T-helper 9 cell (primary cell): ENCODE measurements around the gene CEP112.

ENCODE experiments used
- DNase-seq: peaks from one replicate; pipeline ENCODE4 v3.0.0-alpha.2; 2020

Gene CEP112

GRCh38 chr17:65627891-65628643 is 563.9 kb downstream of the CEP112 start:
- DNase-seq, result no peak

GRCh38 chr17:65627108-65627507 is 564.8 kb downstream of the CEP112 start:
- no peak for DNase-seq

GRCh38 chr17:65626451-65626850 is 565.5 kb downstream of the CEP112 start:
- no peak for DNase-seq

GRCh38 chr17:65618516-65618915 is 573.4 kb downstream of the CEP112 start:
- no peak for DNase-seq

- DNase-seq, result no peak
These were observed 574.4 kb downstream of the CEP112 start for GRCh38 chr17:65617496-65617895.

- no peak for DNase-seq
These were observed 582.2 kb downstream of the CEP112 start for GRCh38 chr17:65609749-65610148.

GRCh38 chr17:65609286-65609685 is 582.6 kb downstream of the CEP112 start:
- DNase-seq, result no peak

- DNase-seq, result no peak
These were observed 587.9 kb downstream of the CEP112 start for GRCh38 chr17:65604070-65604469.

GRCh38 chr17:65601881-65602280 is 590.1 kb downstream of the CEP112 start:
- DNase-seq, result no peak

- no peak for DNase-seq
These were observed 590.8 kb downstream of the CEP112 start for GRCh38 chr17:65601145-65601544.

GRCh38 chr17:65600518-65600917 is 591.4 kb downstream of the CEP112 start:
- no peak for DNase-seq

GRCh38 chr17:65599650-65600049 is 592.3 kb downstream of the CEP112 start:
- DNase-seq, result no peak

GRCh38 chr17:65598746-65599145 is 593.2 kb downstream of the CEP112 start:
- DNase-seq, result no peak

GRCh38 chr17:65595071-65595656 is 596.8 kb downstream of the CEP112 start:
- DNase-seq, result no peak

- DNase-seq, result no peak
These were observed 597.8 kb downstream of the CEP112 start for GRCh38 chr17:65593855-65594845.

- DNase-seq, result no peak
These were observed 598.7 kb downstream of the CEP112 start for GRCh38 chr17:65593092-65593854.

- no peak for DNase-seq
These were observed 599.6 kb downstream of the CEP112 start for GRCh38 chr17:65592125-65592965.

- no peak for DNase-seq
These were observed 602.6 kb downstream of the CEP112 start for GRCh38 chr17:65589321-65589720.

GRCh38 chr17:65588181-65588808 is 603.6 kb downstream of the CEP112 start:
- no peak for DNase-seq

- DNase-seq, result no peak
These were observed 604.3 kb downstream of the CEP112 start for GRCh38 chr17:65587534-65588180.

GRCh38 chr17:65586899-65587298 is 605.0 kb downstream of the CEP112 start:
- DNase-seq, result no peak
